ENCODE results near the gene ICAM5. TPM values are rescaled to one million over a fixed set of nuclear protein-coding genes. Genes with fewer than 3 reads are reported as not detected.

Gene ICAM5
- total RNA-seq, 2 experiments from 2014 or later: 2.2 to 3.8 TPM

DNA sequence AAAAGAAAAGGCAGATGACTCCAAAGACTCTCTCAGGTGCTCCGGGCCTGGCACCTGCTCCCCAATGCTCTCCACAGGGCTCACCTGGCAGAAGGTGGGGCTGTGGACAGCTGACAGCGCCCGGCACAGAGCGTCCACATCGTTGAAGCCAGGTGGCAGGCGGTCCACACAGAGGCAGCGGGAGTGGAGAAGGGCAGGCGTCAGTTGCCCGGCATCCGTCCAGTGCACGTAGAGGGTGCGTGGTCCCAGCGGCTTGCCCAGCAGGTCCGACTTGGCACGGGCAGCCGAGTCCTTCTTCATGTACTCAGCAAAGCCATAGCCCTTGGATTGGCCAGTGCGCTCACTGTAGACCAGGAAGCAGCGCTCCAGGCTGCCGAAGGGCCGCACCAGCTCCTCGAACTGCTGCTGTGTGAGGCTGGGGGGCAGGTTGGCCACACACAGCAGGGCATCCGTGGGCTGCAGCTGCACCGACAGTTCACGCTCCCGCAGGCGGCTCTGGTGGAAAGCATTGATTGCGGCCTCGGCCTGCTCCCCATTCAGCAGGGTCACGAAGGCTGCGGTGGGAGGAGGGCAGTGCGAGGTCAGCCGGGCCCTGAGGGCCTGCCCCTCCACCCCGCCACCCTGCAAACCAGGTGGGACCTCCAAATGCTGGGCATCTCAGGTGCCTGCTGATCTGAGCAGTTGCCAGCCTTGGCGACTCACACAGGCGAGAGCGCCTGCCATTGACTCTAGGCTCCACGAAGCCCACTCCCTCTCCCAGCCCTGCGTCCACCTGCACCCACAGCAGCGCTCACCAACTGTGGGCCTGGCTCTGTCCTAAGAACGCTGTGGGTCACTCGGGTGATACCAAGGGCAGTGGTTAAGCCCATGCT lies 39.0 kb downstream of the ICAM5 start:
- ChIA-PET CTCF (interaction anchor here (1.3 to 1.6 kb wide), 2 partner anchors 59 to 69 kb away, joined by 4 to 6 read pairs; no protein-coding TSS in a partner anchor), POLR2A (interaction anchor here (0.7 kb wide), 1 partner anchor 50 kb away, joined by 3 read pairs; no protein-coding TSS in a partner anchor)

DNA sequence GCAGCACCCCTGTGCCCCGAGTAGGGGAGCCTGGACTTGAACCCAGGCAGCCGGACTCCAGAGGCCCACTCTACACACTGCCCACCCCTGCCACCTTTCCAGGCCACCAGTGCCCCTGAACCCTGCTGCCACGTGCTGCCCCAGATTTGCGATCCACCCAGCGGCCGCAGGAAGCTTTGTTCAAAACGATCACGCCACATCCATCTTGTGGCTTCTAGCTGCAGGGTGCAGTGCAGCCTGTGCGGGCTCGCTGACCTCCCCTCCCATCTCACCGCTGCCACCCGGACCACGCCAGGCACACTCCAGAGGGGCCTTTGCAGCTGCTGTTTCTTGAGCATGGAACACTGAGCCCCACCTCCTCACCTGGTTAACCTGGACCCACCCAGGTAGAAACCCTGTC lies 39.8 kb downstream of the ICAM5 start:
- ChIA-PET POLR2A (no interaction called here), CTCF (interaction anchor here (1.3 to 1.6 kb wide), 4 partner anchors 41 to 70 kb away, joined by 3 to 6 read pairs (median 4); no protein-coding TSS in a partner anchor)

DNA sequence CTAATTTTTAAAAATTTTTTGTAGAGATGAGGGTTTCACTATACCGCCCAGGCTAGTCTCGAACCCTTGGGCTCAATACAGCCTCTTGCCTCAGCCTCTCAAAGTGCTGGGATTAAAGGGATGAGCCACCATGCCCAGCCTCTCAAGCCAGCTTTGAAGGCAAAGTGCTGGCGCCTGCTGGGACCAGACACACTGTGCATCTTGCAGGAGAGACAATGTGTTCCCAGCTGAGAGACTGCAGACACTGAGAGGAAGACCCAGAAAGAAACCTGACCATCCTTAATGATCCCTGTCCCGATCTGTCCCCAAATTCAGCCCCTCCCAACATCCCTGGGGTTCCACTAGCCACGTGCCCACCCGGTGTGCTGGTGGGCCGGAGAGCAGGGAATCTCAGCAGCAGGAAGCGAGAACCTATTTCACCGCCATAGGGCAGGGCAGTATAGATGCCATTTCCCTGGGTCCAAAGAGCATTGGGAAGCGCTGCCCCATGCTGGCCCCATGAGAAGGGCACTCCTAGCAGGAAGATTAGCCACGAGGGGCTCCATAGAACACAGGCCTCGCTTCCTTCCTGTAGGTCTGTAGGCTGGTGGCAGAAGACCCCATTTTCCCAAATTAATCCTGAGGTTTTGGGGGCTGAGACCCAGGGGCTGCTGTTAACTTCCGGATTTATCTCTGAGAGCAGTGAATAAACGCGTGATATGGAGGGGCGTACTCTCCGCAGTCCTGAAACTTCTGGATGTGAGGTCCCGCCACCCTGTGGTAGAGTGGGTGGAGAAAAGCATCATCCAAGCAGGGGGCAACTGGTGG lies 42.6 kb downstream of the ICAM5 start:
- ChIA-PET POLR2A (interaction anchor here (0.6 to 2.2 kb wide), 3 partner anchors 12 to 61 kb away, joined by 3 to 17 read pairs (median 7); partner anchors contain the start of gene ICAM1), CTCF (interaction anchor here (1.4 to 2.1 kb wide), 4 partner anchors 8 to 140 kb away, joined by 3 to 10 read pairs (median 4); no protein-coding TSS in a partner anchor)

DNA sequence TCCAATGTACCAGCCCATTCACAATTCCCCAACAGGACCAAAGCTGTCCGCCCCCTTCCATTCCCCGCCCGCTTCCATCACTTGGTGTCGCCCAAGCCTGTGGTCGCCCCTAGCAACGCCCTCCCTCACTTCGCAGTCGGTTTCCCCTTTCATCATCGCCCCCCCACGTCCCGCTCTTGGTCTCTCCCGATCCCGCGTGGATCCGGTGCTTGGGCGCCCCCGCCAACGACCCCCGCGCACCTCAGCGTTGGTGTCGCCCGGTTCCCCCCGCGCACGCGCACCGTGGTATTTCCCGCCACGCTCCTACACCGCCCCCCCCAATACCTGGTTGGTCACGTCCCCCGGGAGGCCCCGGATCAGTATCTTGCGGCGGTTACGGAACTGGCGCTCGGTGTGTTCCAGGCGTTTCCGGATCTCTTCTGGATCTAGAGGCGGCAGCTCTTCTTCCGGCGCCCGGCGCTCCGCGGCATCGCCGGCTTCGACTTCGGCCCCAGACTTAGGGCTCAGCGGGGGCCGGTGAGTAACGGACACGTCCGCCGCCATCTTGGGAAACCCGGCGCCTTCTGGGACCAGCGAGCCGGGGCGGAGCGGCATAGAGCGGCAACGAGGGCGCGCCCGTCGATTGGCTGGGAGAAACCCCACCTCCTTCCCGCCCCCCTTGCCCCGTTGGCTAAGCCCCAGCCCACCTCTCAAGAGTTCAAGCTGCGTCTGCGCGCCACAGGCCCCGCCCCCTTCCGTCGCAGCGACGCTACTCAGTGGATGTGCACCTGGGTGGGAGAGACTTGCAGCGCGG lies 43.4 kb downstream of the ICAM5 start, which contains the start of gene RAVER1:
TSS of gene RAVER1 (minus strand) at position 565 of the 793 bp plus-strand sequence. CDS start at position 543, 22 bp downstream.
- ChIA-PET CTCF (interaction anchor here (0.6 to 1.8 kb wide), 7 partner anchors 56 to 242 kb away, joined by 3 to 10 read pairs (median 3); no protein-coding TSS in a partner anchor), POLR2A (interaction anchor here (0.6 to 2.2 kb wide), 7 partner anchors 13 to 62 kb away, joined by 3 to 17 read pairs (median 7); partner anchors contain the start of genes ICAM1, ICAM5 and TYK2)

DNA sequence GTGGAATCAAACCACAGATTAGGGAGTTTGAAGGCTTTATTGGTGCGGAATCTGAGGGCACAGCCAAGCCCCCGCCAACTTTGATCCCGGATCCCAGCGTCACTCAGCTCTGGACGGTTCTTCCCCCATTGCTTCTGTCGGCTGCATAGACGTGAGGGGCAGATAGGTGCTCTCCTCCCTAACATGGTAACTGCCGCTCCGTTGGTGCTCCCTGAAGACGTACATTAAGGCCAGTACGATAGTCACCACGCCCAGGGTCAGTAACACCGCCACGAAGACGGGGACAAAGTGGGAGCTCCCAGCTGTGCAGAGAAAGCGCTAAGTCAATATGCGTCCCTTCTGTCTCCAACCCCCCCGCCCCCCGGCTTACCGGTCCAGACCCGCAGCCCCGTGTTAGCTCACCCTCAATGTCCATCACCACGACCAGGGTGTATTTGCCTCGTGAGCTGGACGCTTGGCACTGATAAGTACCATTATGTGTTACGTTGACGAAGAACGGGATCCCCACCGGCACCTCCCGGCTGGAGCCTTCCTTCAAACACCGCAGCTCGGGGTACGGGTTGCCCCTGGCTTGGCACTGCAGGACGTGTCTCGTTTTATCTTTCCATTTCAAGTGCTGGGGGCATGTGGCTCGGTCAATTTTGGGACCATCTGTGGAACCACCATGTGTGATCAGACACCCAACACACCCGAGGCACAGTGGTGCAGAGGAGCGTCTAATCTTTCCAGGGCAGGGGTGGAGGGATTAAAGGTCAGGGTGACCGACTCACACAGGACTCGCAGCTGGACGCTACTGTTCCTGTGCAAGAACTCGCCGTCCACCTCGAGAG lies 44.2 kb downstream of the ICAM5 start:
- CTCF ChIA-PET: interaction anchor here (0.6 to 1.8 kb wide), 7 partner anchors 55 to 243 kb away, joined by 3 to 10 read pairs (median 3); no protein-coding TSS in a partner anchor
- POLR2A ChIA-PET: interaction anchor here (0.6 to 2.2 kb wide), 7 partner anchors 13 to 199 kb away, joined by 3 to 17 read pairs (median 4); partner anchors contain the start of genes ICAM1, ICAM5 and TYK2

DNA sequence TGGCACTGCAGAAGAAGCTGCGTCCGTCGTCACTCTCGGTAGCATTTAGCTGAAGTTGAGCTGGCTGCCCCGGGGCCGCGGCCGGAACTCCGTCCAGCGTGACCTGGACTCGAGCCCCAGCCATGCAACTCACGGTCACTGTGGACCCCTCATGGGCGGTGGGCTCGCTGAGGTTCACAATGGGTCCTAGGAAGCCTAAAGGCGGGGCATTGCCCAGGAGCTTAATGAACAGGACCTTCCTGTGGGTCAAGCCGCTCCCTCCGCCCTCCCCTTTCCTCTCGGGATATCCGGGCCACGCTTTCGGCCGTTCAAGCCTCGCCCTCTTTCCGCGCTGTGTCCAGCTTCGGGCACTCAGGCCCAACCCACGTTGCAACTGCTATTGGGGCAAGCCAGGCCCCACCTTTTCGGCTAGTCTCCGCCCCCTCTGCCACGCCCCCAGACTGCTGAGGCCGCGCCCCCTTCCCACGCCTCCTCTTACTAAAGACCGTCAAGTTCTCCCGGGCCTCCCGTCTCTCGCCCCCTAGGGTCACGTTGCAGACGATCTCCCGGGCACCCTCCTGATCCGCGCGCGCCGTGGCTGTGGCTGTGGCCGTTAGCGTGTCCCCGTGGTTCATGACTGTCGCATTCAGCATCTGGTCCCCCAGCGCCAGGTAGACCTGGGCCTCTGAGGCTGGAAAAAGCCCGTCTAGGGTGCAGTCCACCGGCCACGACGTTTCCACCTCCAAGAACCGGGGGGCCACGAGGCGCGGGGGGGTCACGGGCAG lies 45.0 kb downstream of the ICAM5 start:
- ChIA-PET CTCF (interaction anchor here (1.4 to 1.8 kb wide), 3 partner anchors 56 to 76 kb away, joined by 4 to 10 read pairs (median 5); no protein-coding TSS in a partner anchor), POLR2A (interaction anchor here (0.6 to 2.2 kb wide), 4 partner anchors 45 to 200 kb away, joined by 3 to 17 read pairs (median 6); partner anchors contain the start of genes ICAM1 and TYK2)

DNA sequence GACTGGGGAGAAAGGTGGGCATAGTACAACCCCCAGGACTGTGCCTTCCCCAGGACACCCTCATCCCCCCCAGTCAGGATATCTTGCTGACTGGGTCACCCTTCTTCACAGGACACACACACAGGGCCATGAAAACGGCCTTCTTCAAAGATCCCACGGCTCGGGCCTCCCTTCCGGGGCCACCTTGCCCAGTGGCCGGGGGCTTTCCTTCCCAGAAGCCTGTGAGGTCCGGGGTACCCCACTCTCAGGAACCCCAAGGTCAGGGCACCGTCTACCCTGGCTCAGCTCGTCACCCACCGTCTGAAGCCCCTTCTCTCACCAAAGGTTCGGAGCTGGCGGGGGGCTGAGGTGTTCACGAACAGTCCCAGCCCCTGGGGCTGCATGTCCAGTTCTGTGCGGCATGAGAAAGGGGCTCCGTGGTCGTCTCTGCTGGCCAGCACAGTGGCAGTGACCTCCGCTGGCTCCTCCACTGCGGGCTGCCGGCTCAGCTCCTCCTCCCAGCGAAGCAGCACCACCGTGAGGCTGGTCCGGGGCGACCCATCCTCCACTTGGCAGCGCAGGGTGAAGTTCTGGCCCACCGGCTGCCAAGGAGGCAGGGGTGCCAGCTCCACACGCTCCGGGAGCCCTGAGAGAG lies 45.7 kb downstream of the ICAM5 start:
- CTCF ChIA-PET: interaction anchor here (1.6 kb wide), 1 partner anchor 64 kb away, joined by 4 read pairs; the partner anchor contains the start of gene ICAM1
- POLR2A ChIA-PET: no interaction called here

DNA sequence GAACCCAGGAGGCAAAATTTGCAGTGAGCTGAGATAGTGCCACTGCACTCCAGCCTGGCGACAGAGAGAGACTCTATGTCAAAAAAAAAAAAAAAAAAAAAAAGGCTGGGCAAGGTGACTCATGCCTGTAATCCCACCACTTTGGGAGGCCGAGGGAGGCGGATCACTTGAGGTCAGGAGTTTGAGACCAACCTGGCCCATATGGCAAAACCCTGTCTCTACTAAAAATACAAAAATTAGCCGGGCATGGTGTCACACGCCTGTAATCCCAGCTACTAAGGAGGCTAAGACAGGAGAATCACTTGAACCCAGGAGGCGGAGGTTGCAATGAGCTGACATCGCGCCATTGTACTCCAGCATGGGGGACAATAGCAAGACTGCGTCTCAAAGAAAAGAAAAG lies 47.0 kb downstream of the ICAM5 start:
- ChIA-PET CTCF (interaction anchor here (0.6 to 1.6 kb wide), 3 partner anchors 66 to 167 kb away, joined by 3 to 4 read pairs (median 3); partner anchors contain the start of gene ICAM1), POLR2A (interaction anchor here (0.6 kb wide), 1 partner anchor 254 kb away, joined by 6 read pairs; no protein-coding TSS in a partner anchor)

DNA sequence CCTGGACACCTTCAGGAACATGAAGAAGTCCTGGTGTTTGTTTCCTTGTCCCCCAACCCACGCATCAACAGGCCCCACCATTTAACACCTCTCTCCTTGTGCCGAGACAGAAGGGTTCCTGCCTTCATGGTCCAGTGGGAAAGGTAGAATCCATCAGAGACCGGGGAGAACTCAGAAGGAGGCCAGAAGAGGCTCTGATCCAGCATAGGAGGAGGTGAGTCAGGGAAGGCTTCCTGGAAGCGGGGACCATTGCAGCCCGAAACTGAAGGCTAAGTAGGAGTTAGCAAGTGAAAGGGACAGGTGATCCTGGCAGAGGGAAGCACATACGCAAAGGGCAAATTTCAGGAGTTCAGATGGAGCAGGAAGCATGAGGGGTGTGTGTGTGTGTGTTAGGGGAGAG lies 49.2 kb downstream of the ICAM5 start:
- ChIA-PET CTCF (interaction anchor here (0.6 kb wide), 1 partner anchor 35 kb away, joined by 4 read pairs; no protein-coding TSS in a partner anchor), POLR2A (no interaction called here)

DNA sequence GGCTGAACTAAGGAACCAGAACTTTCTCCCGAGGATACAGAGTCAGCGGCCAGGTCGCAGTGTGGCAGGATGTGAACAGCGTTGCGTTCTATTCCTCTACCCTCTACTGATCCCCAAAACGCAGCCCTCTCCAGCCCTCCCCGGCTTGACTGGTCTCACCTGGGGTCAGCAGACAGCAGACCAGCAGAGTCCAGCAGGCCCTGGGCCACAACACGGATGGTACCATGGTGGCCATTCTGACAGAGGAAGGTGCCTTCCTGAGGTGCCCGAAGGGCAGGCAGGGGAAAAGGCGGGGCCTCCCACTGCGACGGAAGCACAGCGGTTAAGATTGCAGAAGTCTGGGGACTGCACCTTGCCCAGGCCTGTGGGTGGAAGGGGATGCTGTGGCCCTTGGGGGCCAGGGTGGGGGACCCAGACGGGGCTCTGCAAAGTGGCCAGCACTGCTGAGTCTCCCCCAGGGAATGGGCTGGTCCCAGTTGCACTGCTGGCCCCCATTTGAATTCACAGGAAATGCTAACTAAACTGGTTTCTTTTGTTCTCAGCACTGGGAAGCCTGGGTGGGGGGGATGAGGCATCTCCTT lies 49.7 kb downstream of the ICAM5 start, which contains the start of gene ICAM3:
TSS of gene ICAM3 (minus strand) at position 245 of the 581 bp plus-strand sequence. CDS start at position 235, 10 bp downstream.
- POLR2A ChIA-PET: interaction anchor here (0.6 kb wide), 1 partner anchor 56 kb away, joined by 3 read pairs; no protein-coding TSS in a partner anchor
- CTCF ChIA-PET: interaction anchor here (1.4 kb wide), 1 partner anchor 8 kb away, joined by 5 read pairs; no protein-coding TSS in a partner anchor

DNA sequence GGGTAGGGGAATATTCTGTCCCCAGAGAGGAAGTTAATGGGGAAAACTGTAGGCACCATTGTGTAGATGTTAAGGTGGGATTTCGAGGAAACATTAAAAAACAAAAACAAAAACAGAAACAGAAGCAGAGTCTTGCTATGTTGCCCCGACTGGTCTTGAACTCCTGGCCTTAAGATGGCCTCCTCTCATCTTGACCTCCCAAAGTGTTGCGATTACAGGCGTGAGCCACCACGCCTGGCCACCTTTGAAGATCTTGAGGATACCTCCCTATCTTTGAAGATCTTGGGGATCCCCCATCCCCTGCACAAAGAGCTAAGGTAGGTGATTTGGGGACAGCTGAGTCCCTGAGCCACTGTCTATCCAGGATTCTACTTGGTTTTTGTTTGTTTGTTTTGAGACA lies 50.2 kb downstream of the ICAM5 start:
- CTCF ChIA-PET: interaction anchor here (1.2 to 1.4 kb wide), 2 partner anchors 9 to 67 kb away, joined by 3 to 5 read pairs; no protein-coding TSS in a partner anchor

DNA sequence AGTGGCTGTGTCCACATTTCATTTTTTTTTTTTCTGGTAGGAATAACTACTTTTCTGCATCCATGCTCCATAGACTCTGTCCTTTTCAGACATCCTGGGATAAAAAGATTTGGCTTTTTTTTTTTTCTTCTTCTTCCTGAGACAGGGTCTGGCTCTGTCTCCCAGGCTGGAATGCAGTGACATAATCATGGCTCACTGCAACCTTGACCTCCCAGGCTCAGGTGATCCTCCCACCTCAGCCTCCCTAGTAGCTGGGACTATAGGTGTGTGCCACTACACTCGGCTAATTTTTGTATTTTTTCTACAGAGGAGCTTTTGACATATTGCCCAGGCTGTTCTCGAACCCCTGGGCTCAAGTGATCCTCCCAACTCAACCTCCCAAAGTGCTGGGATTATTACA lies 53.7 kb downstream of the ICAM5 start:
- ChIA-PET POLR2A (no interaction called here), CTCF (interaction anchor here (0.5 kb wide), 1 partner anchor 27 kb away, joined by 4 read pairs; no protein-coding TSS in a partner anchor)

More for the DNA sequence above, 50.2 kb downstream of the ICAM5 start:
- POLR2A ChIA-PET: interaction anchor here (0.6 kb wide), 1 partner anchor 57 kb away, joined by 3 read pairs; no protein-coding TSS in a partner anchor

DNA sequence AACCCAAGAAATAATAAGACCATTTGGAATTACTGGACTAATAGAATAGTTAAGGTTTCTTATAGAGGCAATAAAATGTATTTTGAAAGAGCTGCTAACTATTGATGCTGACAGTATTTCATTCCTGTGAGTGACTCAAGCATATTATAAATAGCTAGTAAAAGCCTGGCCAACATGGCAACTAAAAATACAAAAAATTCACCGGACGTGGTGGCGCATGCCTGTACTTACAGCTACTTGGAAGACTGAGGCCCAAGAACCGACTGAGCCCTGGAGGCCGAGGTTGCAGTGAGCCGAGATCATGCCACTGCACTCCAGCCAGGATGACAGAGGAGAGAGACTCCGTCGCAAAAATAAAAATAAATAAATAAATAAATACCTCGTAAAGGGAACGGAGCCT lies 55.0 kb downstream of the ICAM5 start:
- ChIA-PET CTCF (interaction anchor here (1.2 kb wide), 1 partner anchor 86 kb away, joined by 4 read pairs; no protein-coding TSS in a partner anchor), POLR2A (no interaction called here)

All from activated CD8-positive, alpha-beta memory T cell treated with anti-CD3 and anti-CD28 coated beads for 36 hours (primary cell).